Neuronal stem cell (in vitro differentiated cells): ENCODE data around the gene CPAMD8.
A peak's percentile ranks its signal among the peaks of the same experiment; 100 is the strongest.

Source experiments
- DNase-seq: peaks from one replicate; pipeline ENCODE4 v3.0.0-alpha.2; 2013; ENCODE audit warnings: low spot score
- H2AFZ ChIP-seq: one replicate; pipeline ENCODE4 v1.6.1; 2013; ENCODE audit warnings: mild to moderate bottlenecking, low read length, inconsistent platforms
- H2AK5ac ChIP-seq: 2 replicates; pipeline ENCODE4 v1.6.1; 2013; ENCODE audit warnings: low read depth, mild to moderate bottlenecking, inconsistent platforms, low read length, moderate library complexity, mixed read lengths
- H2BK120ac ChIP-seq: 2 replicates; pipeline ENCODE4 v1.6.1; 2013; ENCODE audit warnings: low read depth, mild to moderate bottlenecking, inconsistent platforms, low read length, moderate library complexity, mixed read lengths
- H2BK12ac ChIP-seq: one replicate; pipeline ENCODE4 v1.6.1; 2013; ENCODE audit warnings: low read length, inconsistent platforms
- H2BK15ac ChIP-seq: 2 replicates; pipeline ENCODE4 v1.6.1; 2013; ENCODE audit warnings: mild to moderate bottlenecking, low read length, inconsistent platforms, mixed read lengths
- H2BK5ac ChIP-seq: one replicate; pipeline ENCODE4 v1.6.1; 2013; ENCODE audit warnings: inconsistent platforms, mild to moderate bottlenecking, low read length, moderate library complexity
- H3K14ac ChIP-seq: one replicate; pipeline ENCODE4 v1.6.1; 2013; ENCODE audit warnings: low read length, inconsistent platforms
- H3K18ac ChIP-seq: 2 replicates; pipeline ENCODE4 v1.6.1; 2013; ENCODE audit warnings: low read length, inconsistent platforms
- H3K23ac ChIP-seq: 2 replicates; pipeline ENCODE4 v1.6.1; 2013; ENCODE audit warnings: low read depth, mild to moderate bottlenecking, mixed read lengths, low read length, inconsistent platforms; ENCODE audit not compliant: poor library complexity
- H3K27ac ChIP-seq: replicated peaks from 3 replicates; pipeline ENCODE4 v1.5.1; 2013; ENCODE audit warnings: low read length, inconsistent platforms
- H3K27me3 ChIP-seq, 3 experiments: 2 replicates each; pipeline ENCODE4 v1.6.1; 2013; ENCODE audit warnings: low read length in 3 of 3, mild to moderate bottlenecking in 2 of 3, inconsistent platforms in 1 of 3, low read depth in 1 of 3, mixed read lengths in 1 of 3, moderate library complexity in 1 of 3; ENCODE audit not compliant: control insufficient read depth in 3 of 3, insufficient read depth in 3 of 3
- H3K36me3 ChIP-seq, 2 donors: replicated peaks in 1 of 2; 2 replicates each; pipeline ENCODE4 v1.6.1; 2013; ENCODE audit warnings: low read length in 2 of 2; ENCODE audit not compliant: control insufficient read depth in 2 of 2, insufficient read depth in 2 of 2
- H3K4ac ChIP-seq: 2 replicates; pipeline ENCODE4 v1.6.1; 2013; ENCODE audit warnings: inconsistent platforms, mild to moderate bottlenecking, low read length, moderate library complexity
- H3K4me1 ChIP-seq, 2 donors: 1 replicate in 1 of 2; 2 replicates in 1 of 2; pipeline ENCODE4 v1.6.1; 2013; ENCODE audit warnings: low read length in 2 of 2, low read depth in 1 of 2; ENCODE audit not compliant: control insufficient read depth in 2 of 2, insufficient read depth in 1 of 2
- H3K4me2 ChIP-seq: one replicate; pipeline ENCODE4 v1.6.1; 2013; ENCODE audit warnings: mild to moderate bottlenecking, low read length, inconsistent platforms; ENCODE audit not compliant: insufficient read depth, poor library complexity, severe bottlenecking
- H3K4me3 ChIP-seq, 2 donors: 2 replicates each; pipeline ENCODE4 v1.5.1; 2013; ENCODE audit warnings: low read length in 2 of 2, mild to moderate bottlenecking in 2 of 2, inconsistent platforms in 1 of 2, moderate library complexity in 1 of 2
- H3K79me1 ChIP-seq: one replicate; pipeline ENCODE4 v1.6.1; 2013; ENCODE audit warnings: low read depth, mild to moderate bottlenecking, inconsistent platforms, low read length, moderate library complexity
- H3K9ac ChIP-seq: one replicate; pipeline ENCODE4 v1.6.1; 2013; ENCODE audit warnings: mild to moderate bottlenecking, low read depth, low read length, inconsistent platforms; ENCODE audit not compliant: poor library complexity
- H3K9me3 ChIP-seq, 2 donors: replicated peaks in 1 of 2; 2 replicates each; pipeline versions ENCODE3 to v1.6.1; 2013; ENCODE audit warnings: low read length in 2 of 2, mild to moderate bottlenecking in 2 of 2, inconsistent platforms in 1 of 2, low read depth in 1 of 2, mixed read lengths in 1 of 2, moderate library complexity in 1 of 2; ENCODE audit not compliant: control insufficient read depth in 2 of 2, insufficient read depth in 1 of 2
- H4K8ac ChIP-seq: one replicate; pipeline ENCODE4 v1.6.1; 2013; ENCODE audit warnings: low read depth, mild to moderate bottlenecking, inconsistent platforms, low read length, moderate library complexity
- H4K91ac ChIP-seq: one replicate; pipeline ENCODE4 v1.6.1; 2013; ENCODE audit warnings: low read length, low read depth, mild to moderate bottlenecking, inconsistent platforms; ENCODE audit not compliant: poor library complexity
- WGBS, 2 donors: extraction: QIAGEN DNeasy Blood & Tissue Kit; methylation state at CpG; one replicate each; pipeline ENCODE4 v1.1.7; 2013; ENCODE audit warnings: missing lambda C conversion rate in 2 of 2, mixed read lengths in 1 of 2; ENCODE audit not compliant: insufficient read length in 2 of 2, insufficient replicate concordance in 1 of 2; ENCODE audit errors: extremely low coverage in 2 of 2; 5-methylcytosine and 5-hydroxymethylcytosine counted together

The CPAMD8 gene

GRCh38 chr19:17052439-17052838, 25.8 kb upstream of the CPAMD8 start:
- Histone ChIP-seq H2BK15ac (no peak overlapping the region), H3K4me1 (peaks cover 0 to 1% of the 10 kb centered on the region in 2 donors), H3K9me3 (peaks cover 0 to 3% of the 10 kb centered on the region in 2 donors), H2AK5ac (no peak overlapping the region), H3K4ac (no peak overlapping the region), H3K4me2 (no peak overlapping the region), H3K18ac (no peak overlapping the region), H3K14ac (no peak overlapping the region), H2BK12ac (no peak overlapping the region), H4K8ac (no peak overlapping the region), H3K79me1 (peaks cover 2% of the 10 kb centered on the region), H3K36me3 (peaks cover 43 to 94% of the 10 kb centered on the region in 2 donors), H4K91ac (no peak overlapping the region), H3K27me3 (no peaks in the 10 kb centered on the region), H3K9ac (no peak overlapping the region), H2BK120ac (no peak overlapping the region), H3K4me3 (no peak overlapping the region), H3K27ac (no peak overlapping the region), H2AFZ (no peak overlapping the region), H2BK5ac (no peak overlapping the region), H3K23ac (no peak overlapping the region)
- no CpG with 5 or more reads among the region's 8 CpGs for WGBS, 2 donors
- no peak for DNase-seq

- no peak overlapping the region for H3K9ac ChIP-seq
- DNase-seq = no peak
- no peak overlapping the region for H3K4ac ChIP-seq
- no peak overlapping the region for H3K27ac ChIP-seq
- no peaks in the 10 kb centered on the region for H3K27me3 ChIP-seq
- H2BK120ac ChIP-seq = no peak overlapping the region
- no peak overlapping the region for H2BK12ac ChIP-seq
- peaks cover 38 to 75% of the 10 kb centered on the region in 2 donors for H3K36me3 ChIP-seq
- no peak overlapping the region for H2AFZ ChIP-seq
- no CpG with 5 or more reads among the region's 18 CpGs for WGBS, 2 donors
- no peak overlapping the region for H3K4me3 ChIP-seq
- no peak overlapping the region for H2BK15ac ChIP-seq
- H4K8ac ChIP-seq = no peak overlapping the region
- H3K23ac ChIP-seq = no peak overlapping the region
- H3K9me3 ChIP-seq = peaks cover 0 to 2% of the 10 kb centered on the region in 2 donors
- H3K18ac ChIP-seq = peak overlapping the region; percentile 57
- no peak overlapping the region for H3K4me2 ChIP-seq
- H4K91ac ChIP-seq = no peak overlapping the region
- H3K79me1 ChIP-seq = peaks cover 2% of the 10 kb centered on the region
- H3K14ac ChIP-seq = no peak overlapping the region
- no peak overlapping the region for H2AK5ac ChIP-seq
- no peak overlapping the region for H2BK5ac ChIP-seq
- peaks cover 0 to 12% of the 10 kb centered on the region in 2 donors for H3K4me1 ChIP-seq
Measured at GRCh38 chr19:17049711-17050280, 23.2 kb upstream of the CPAMD8 start.

- Histone ChIP-seq H2AK5ac (no peak overlapping the region), H3K9me3 (peaks cover 0 to 2% of the 10 kb centered on the region in 2 donors), H3K27ac (no peak overlapping the region), H3K4ac (no peak overlapping the region), H2AFZ (no peak overlapping the region), H3K18ac (no peak overlapping the region), H3K4me3 (no peak overlapping the region), H3K4me1 (peaks cover 0 to 15% of the 10 kb centered on the region in 2 donors), H3K9ac (no peak overlapping the region), H3K27me3 (no peaks in the 10 kb centered on the region), H3K79me1 (peaks cover 2% of the 10 kb centered on the region), H3K36me3 (peaks cover 33 to 67% of the 10 kb centered on the region in 2 donors), H3K23ac (no peak overlapping the region), H2BK15ac (no peak overlapping the region), H2BK12ac (no peak overlapping the region), H4K91ac (no peak overlapping the region), H2BK120ac (no peak overlapping the region), H4K8ac (no peak overlapping the region), H2BK5ac (no peak overlapping the region), H3K14ac (no peak overlapping the region), H3K4me2 (no peak overlapping the region)
- DNase-seq = no peak
- no CpG with 5 or more reads among the region's 16 CpGs for WGBS, 2 donors
Measured at GRCh38 chr19:17048885-17049453, 22.4 kb upstream of the CPAMD8 start.

DNA sequence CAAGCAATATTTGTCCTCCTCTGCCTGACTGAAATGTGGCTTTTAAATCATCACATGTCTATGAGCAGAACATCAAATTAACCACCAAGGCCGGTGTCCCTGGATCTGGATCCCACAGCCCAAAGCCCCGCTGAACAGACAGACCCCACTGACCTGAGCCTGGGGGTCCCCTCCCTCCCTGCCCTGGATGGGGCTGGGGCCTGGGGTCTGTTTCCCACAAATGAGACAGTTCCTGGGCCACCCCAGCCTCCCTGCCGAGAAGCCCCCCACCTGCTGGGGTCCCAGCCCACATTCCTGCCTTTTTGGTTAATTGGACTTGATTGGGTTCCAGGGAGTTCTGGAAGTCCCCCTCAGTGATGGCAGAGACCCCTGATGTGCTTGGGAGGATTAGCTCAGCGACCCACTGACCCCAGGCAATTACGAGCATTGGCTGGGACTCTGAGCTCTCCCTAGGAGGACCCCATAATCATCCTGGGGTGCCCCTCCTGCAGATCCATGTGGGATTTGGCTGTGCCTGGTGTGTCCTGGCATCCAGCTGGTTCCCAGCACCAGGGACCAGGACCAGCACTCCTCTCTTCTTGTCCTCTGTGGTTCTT, 19.4 kb upstream of the CPAMD8 start:
- peaks cover 1% of the 10 kb centered on the region for H3K79me1 ChIP-seq
- no peak overlapping the region for H3K4me2 ChIP-seq
- H3K14ac ChIP-seq = no peak overlapping the region
- no peak overlapping the region for H4K91ac ChIP-seq
- no peak overlapping the region for H3K23ac ChIP-seq
- no peak overlapping the region for H2AFZ ChIP-seq
- no peak overlapping the region for H4K8ac ChIP-seq
- no peak overlapping the region for H3K4me3 ChIP-seq
- H2BK120ac ChIP-seq = no peak overlapping the region
- no peak overlapping the region for H2BK15ac ChIP-seq
- peaks cover 6 to 32% of the 10 kb centered on the region in 2 donors for H3K4me1 ChIP-seq
- no peaks in the 10 kb centered on the region for H3K9me3 ChIP-seq
- peak overlapping the region; percentile 25 for H3K27ac ChIP-seq
- H2BK12ac ChIP-seq = no peak overlapping the region
- no peak overlapping the region for H3K9ac ChIP-seq
- H3K27me3 ChIP-seq = no peaks in the 10 kb centered on the region
- DNase-seq = no peak
- peak overlapping the region; percentile 5 for H2AK5ac ChIP-seq
- no CpG with 5 or more reads among the region's 5 CpGs for WGBS, 2 donors
- H3K4ac ChIP-seq = no peak overlapping the region
- H3K36me3 ChIP-seq = peaks cover 15 to 38% of the 10 kb centered on the region in 2 donors
- H2BK5ac ChIP-seq = peak overlapping the region; percentile 48
- H3K18ac ChIP-seq = peak overlapping the region; percentile 24
